ENCODE results near the gene RAD18.

- TF ChIP-seq CTCF (IDR thresholded peaks at IDR 0.05) (no peak), EP300 (IDR thresholded peaks at IDR 0.05; ENCODE audit: low read depth) (no peak), POLR2AphosphoS5 (IDR thresholded peaks at IDR 0.05) (no peak), POLR2A (IDR thresholded peaks at IDR 0.05) (no peak)
Measured at GRCh38 chr3:8857720-8858367, 105.4 kb downstream of the RAD18 start.

Measured in transverse colon (tissue), 4 donors.